AG08396 (cell line): ENCODE data around the gene NCMAP.

Experiments
- DNase-seq: peaks from one replicate; pipeline ENCODE4 v3.0.0; 2012; ENCODE audit warnings: low spot score, mixed read lengths

NCMAP gene

GRCh38 chr1:24622218-24622617 is 66.3 kb downstream of the NCMAP start:
- DNase-seq, result no peak

GRCh38 chr1:24632832-24633175 is 76.9 kb downstream of the NCMAP start:
- DNase-seq, result no peak

- peak; percentile 67 for DNase-seq
These were observed 79.4 kb downstream of the NCMAP start for GRCh38 chr1:24635195-24635843.

GRCh38 chr1:24636661-24637357 is 80.9 kb downstream of the NCMAP start:
- DNase-seq, result no peak

GRCh38 chr1:24639094-24639493 is 83.2 kb downstream of the NCMAP start:
- no peak for DNase-seq

- DNase-seq, result peak; percentile 14
These were observed 84.0 kb downstream of the NCMAP start for GRCh38 chr1:24639881-24640280.

GRCh38 chr1:24640288-24640687 is 84.4 kb downstream of the NCMAP start:
- DNase-seq, result no peak

- DNase-seq, result peak; percentile 36
These were observed 85.8 kb downstream of the NCMAP start for GRCh38 chr1:24641646-24642151.

- DNase-seq, result peak; percentile 99
These were observed 86.8 kb downstream of the NCMAP start, which contains the start of gene SRRM1 for GRCh38 chr1:24642481-24643362. Gene SRRM1, plus strand, starts transcription at chr1:24643302. Its CDS starts 25 bp downstream, at chr1:24643327.

GRCh38 chr1:24643363-24644099 is 87.6 kb downstream of the NCMAP start:
- DNase-seq, result peak; percentile 53

- DNase-seq, result no peak
These were observed 88.2 kb downstream of the NCMAP start for GRCh38 chr1:24644100-24644384.

GRCh38 chr1:24648919-24649318 is 93.0 kb downstream of the NCMAP start:
- DNase-seq, result no peak

- DNase-seq, result no peak
These were observed 96.5 kb downstream of the NCMAP start for GRCh38 chr1:24652382-24652781.

GRCh38 chr1:24654010-24654409 is 98.1 kb downstream of the NCMAP start:
- DNase-seq, result no peak

GRCh38 chr1:24656046-24656445 is 100.2 kb downstream of the NCMAP start:
- DNase-seq, result no peak

- no peak for DNase-seq
These were observed 101.9 kb downstream of the NCMAP start for GRCh38 chr1:24657781-24658180.
